K562 (cell line): ENCODE results near the gene SPOCD1. TPM values are rescaled to one million over a fixed set of nuclear protein-coding genes. Genes with fewer than 3 reads are reported as not detected.

ENCODE experiments used
- ATAC-seq: fragments of 200-7000 bp; cut with Tn5 transposase; 3 replicates; pipeline ENCODE4 v1.9.1; 2020; ENCODE audit warnings: moderate library complexity
- BruUV-seq: library from RNA; stranded (reverse); fragments of 400-500 nt; replicated peaks from 2 replicates; lab custom pipeline; 2021; lab: Mats Ljungman, UMichigan
- CTCF ChIA-PET: fragments of 300-600 bp; formaldehyde crosslinking; extraction: SDS; loops from one replicate; lab custom pipeline; 2021; ENCODE audit warnings: low intra/inter-chr PET ratio; lab: Yijun Ruan, JAX
- POLR2A ChIA-PET: fragments of 300-600, 350-650 bp; sonication (Branson Sonifier 250); formaldehyde crosslinking; extraction: SDS; loops from one replicate; lab custom pipeline; 2021; ENCODE audit warnings: antibody characterized with exemption, inconsistent platforms; lab: Yijun Ruan, JAX
- DNase-seq, 4 experiments: peaks; one replicate each; pipeline versions ENCODE4 v3.0.0 to v3.0.0-alpha.2; 2011 to 2018; ENCODE audit warnings: low spot score in 3 of 4, mixed read lengths in 3 of 4; ENCODE audit errors: extremely low read depth in 1 of 4
- FAIRE-seq: peaks from 2 replicates; lab custom pipeline; 2011; peaks lifted over from hg19 to GRCh38; lab: Jason Lieb, UNC
- H2AFZ ChIP-seq: 2 replicates; pipeline ENCODE4 v1.6.0; 2011; ENCODE audit warnings: low read depth, low read length, control low read depth, inconsistent platforms
- H3K27ac ChIP-seq: fragments of 200-600 bp; 3 replicates; pipeline ENCODE4 v1.8.0; 2011; ENCODE audit warnings: low read depth, mild to moderate bottlenecking, control low read depth, inconsistent platforms, low read length, moderate library complexity, mixed read lengths; ENCODE audit errors: extremely low read depth
- H3K27me3 ChIP-seq, 2 experiments: fragments of 300-600 bp in 1 of 2; 2 replicates in 1 of 2; 3 replicates in 1 of 2; pipeline versions ENCODE4 v1.6.0 to v1.8.0; 2011; ENCODE audit warnings: inconsistent platforms in 2 of 2, low read length in 2 of 2, mild to moderate bottlenecking in 1 of 2, mixed read lengths in 1 of 2, moderate library complexity in 1 of 2; ENCODE audit not compliant: control insufficient read depth in 2 of 2, insufficient read depth in 2 of 2
- H3K36me3 ChIP-seq: fragments of 300-600 bp; 3 replicates; pipeline ENCODE4 v1.8.0; 2011; ENCODE audit warnings: mild to moderate bottlenecking, low read length, inconsistent platforms; ENCODE audit not compliant: control insufficient read depth, insufficient read depth
- H3K4me1 ChIP-seq, 2 experiments: fragments of 200-600 bp in 1 of 2; replicated peaks in 1 of 2; 2 replicates in 1 of 2; 3 replicates in 1 of 2; pipeline versions ENCODE4 v1.5.1 to v1.8.0; 2011; ENCODE audit warnings: inconsistent platforms in 2 of 2, low read length in 2 of 2, mild to moderate bottlenecking in 1 of 2, mixed read lengths in 1 of 2, moderate library complexity in 1 of 2; ENCODE audit not compliant: control insufficient read depth in 2 of 2, insufficient read depth in 2 of 2
- H3K4me2 ChIP-seq: 2 replicates; pipeline ENCODE4 v1.6.1; 2011; ENCODE audit warnings: low read length, control low read depth, inconsistent platforms, mixed read lengths; ENCODE audit not compliant: insufficient read depth
- H3K4me3 ChIP-seq: fragments of 200-600 bp; sonication (generic), shearing (Covaris generic); 2 replicates; pipeline ENCODE4 v1.5.1; 2016; ENCODE audit warnings: control low read depth, inconsistent platforms
- H3K79me2 ChIP-seq: fragments of 200-600 bp; 3 replicates; pipeline ENCODE4 v1.8.0; 2011; ENCODE audit warnings: low read length, inconsistent platforms; ENCODE audit not compliant: control insufficient read depth, insufficient read depth
- H3K9ac ChIP-seq, 2 experiments: 2 replicates each; pipeline versions ENCODE4 v1.6.0 to v1.6.1; 2011; ENCODE audit warnings: low read depth in 2 of 2, low read length in 2 of 2, control low read depth in 1 of 2, inconsistent platforms in 1 of 2, mild to moderate bottlenecking in 1 of 2, mixed read lengths in 1 of 2; ENCODE audit not compliant: insufficient read depth in 1 of 2
- H3K9me1 ChIP-seq: one replicate; pipeline ENCODE4 v1.6.0; 2011; ENCODE audit warnings: inconsistent platforms, mild to moderate bottlenecking, low read length, moderate library complexity; ENCODE audit not compliant: control insufficient read depth, insufficient read depth
- H3K9me3 ChIP-seq: replicated peaks from 2 replicates; pipeline ENCODE4 v1.5.1; 2011; ENCODE audit warnings: low read depth, low read length, inconsistent platforms; ENCODE audit not compliant: control insufficient read depth, insufficient read depth
- H4K20me1 ChIP-seq: replicated peaks from 2 replicates; pipeline ENCODE4 v1.6.1; 2011; ENCODE audit warnings: low read length, inconsistent platforms, mixed read lengths; ENCODE audit not compliant: control insufficient read depth, insufficient read depth
- MAFG ChIP-seq: fragments of 450-650 bp; conservative IDR thresholded peaks from 2 replicates; pipeline ENCODE4 v1.6.1; 2016; ENCODE audit warnings: missing genetic modification characterization, missing compliant biosample characterization
- PHTF2 ChIP-seq: fragments of 250-450 bp; sonication (Bioruptor Pico); IDR thresholded peaks from 2 replicates; pipeline ENCODE4 v1.5.0; 2021; ENCODE audit warnings: mild to moderate bottlenecking
- RB1 ChIP-seq: fragments of 450-650 bp; IDR thresholded peaks from 2 replicates; pipeline ENCODE4 v1.6.1; 2017; ENCODE audit warnings: low read depth, mild to moderate bottlenecking
- ZBTB33 ChIP-seq: sonication (generic); formaldehyde crosslinking; IDR thresholded peaks from 2 replicates; pipeline ENCODE4 v1.8.1; 2023; ENCODE audit warnings: mild to moderate bottlenecking, missing genetic modification reagents
- ZNF184 ChIP-seq: sonication (generic); formaldehyde crosslinking; IDR thresholded peaks from 2 replicates; pipeline ENCODE4 v1.5.0; 2020; ENCODE audit warnings: missing genetic modification reagents
- ZNF212 ChIP-seq: fragments of 450-650 bp; formaldehyde crosslinking; IDR thresholded peaks from 2 replicates; pipeline ENCODE4 v1.4.0; 2020; ENCODE audit warnings: mild to moderate bottlenecking
- ZNF561 ChIP-seq: fragments of 450-650 bp; formaldehyde crosslinking; conservative IDR thresholded peaks from 2 replicates; pipeline ENCODE4 v1.4.0; 2020; ENCODE audit warnings: mild to moderate bottlenecking, moderate library complexity
- ZNF76 ChIP-seq: fragments of 250-450 bp; sonication (Bioruptor Pico); IDR thresholded peaks from 2 replicates; pipeline ENCODE4 v1.4.0; 2020; ENCODE audit warnings: mild to moderate bottlenecking, moderate library complexity, borderline replicate concordance
- WGBS: fragments of 100-300 bp; shearing (Covaris generic); methylation state at CpG from one replicate; pipeline ENCODE4 v1.1.6; 2016; ENCODE audit warnings: low coverage, mixed read lengths; ENCODE audit not compliant: insufficient coverage; ENCODE audit errors: missing lambda C conversion rate; 5-methylcytosine and 5-hydroxymethylcytosine counted together
- in situ Hi-C: fragments of 300-500 bp; cut with MboI; formaldehyde crosslinking; loops from 4 replicates; pipeline ENCODE4 v1.15.0; 2018; ENCODE audit warnings: inconsistent platforms, mixed read lengths
- intact Hi-C: fragments of 100-400 bp; cut with micrococcal nuclease; formaldehyde crosslinking; loops from 2 replicates; pipeline ENCODE4 v1.14.2; 2022
- polyA plus RNA-seq, 8 experiments: library from polyadenylated mRNA; depleted of rRNA in 4 of 8; stranded (reverse) in 5 of 8; unstranded in 3 of 8; fragments of >200 nt; fragmentation: Nextera tagmentation in 2 of 8; fragmentation: Illumina TruSeq in 1 of 8; extraction: Ambion mirVana in 2 of 8; extraction: Trizol in 1 of 8; gene quantifications; 2 replicates each; pipeline versions ENCODE4 v1.2.1 to v1.2.3, GENCODE V29; 2011 to 2014; ENCODE audit warnings: inconsistent platforms in 1 of 8, missing spikeins in 1 of 8
- total RNA-seq, 7 experiments: library from RNA; depleted of rRNA in 6 of 7; stranded (reverse); fragments of >200 nt in 6 of 7; fragmentation: Illumina TruSeq in 2 of 7; extraction: Trizol in 2 of 7; gene quantifications; 2 replicates each; pipeline versions ENCODE4 v1.2.1 to v1.2.3, GENCODE V29; 2011 to 2021; ENCODE audit warnings: low replicate concordance in 1 of 7
- TF ChIP-seq, protein P1 (sequence below): conservative IDR thresholded peaks from 2 replicates; pipeline ENCODE4 v1.6.1; 2011; ENCODE audit warnings: low read depth, mild to moderate bottlenecking, low read length; ENCODE audit not compliant: control insufficient read depth
- TF ChIP-seq, protein P2 (sequence below): fragments of 450-650 bp; IDR thresholded peaks from 2 replicates; pipeline ENCODE4 v1.7.1; 2018; ENCODE audit warnings: mild to moderate bottlenecking, low read depth; ENCODE audit not compliant: partially characterized antibody

The SPOCD1 gene
- total and polyA plus RNA-seq, 9 of the 15 experiments (the other 6 are each of a cell fraction or from before 2014, with no cell fraction given): 0.03 to 0.71 (median 0.26) TPM; not detected in 1

DNA sequence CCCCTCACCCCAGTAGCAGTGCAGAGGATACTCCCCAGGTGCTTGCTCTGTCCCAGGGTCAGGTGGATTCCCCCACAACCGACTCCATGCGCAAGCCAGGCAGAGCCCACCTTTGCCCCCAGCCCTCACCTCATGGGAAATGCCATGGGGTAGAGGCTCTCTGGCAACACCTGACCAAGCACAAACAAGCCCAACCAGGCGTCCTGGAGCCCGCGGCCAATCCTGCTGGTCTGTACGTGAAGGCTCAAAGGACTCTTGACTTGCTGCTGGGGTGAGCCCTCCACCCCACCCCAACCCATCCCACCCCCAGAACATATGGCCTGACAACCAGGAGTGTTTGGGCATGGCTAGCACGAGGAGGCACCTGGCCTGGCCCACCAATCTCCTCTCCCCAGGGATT lies 53.5 kb downstream of the SPOCD1 start:
- Histone ChIP-seq H3K9me1 (no peaks in the 10 kb centered on the region), H3K27me3 (peaks cover 50 to 79% of the 10 kb centered on the region in 2 experiments), H3K27ac (no peak overlapping the region), H3K4me1 (peaks cover 10 to 31% of the 10 kb centered on the region in 2 experiments; a peak in 4 of 5 replicates), H3K36me3 (no peaks in the 10 kb centered on the region), H3K79me2 (no peaks in the 10 kb centered on the region), H3K9me3 (no peaks in the 10 kb centered on the region), H3K4me2 (no peak overlapping the region), H3K9ac (0 out of 4 replicates have a peak overlapping the region, but pooled peaks of 1 of the 2 experiments have one; percentile 21), H4K20me1 (peaks cover 51% of the 10 kb centered on the region), H2AFZ (no peak overlapping the region), H3K4me3 (no peak overlapping the region)
- ATAC-seq: no peak
- intact Hi-C loops: no loop called here
- BruUV-seq: no TSS peak
- POLR2A ChIA-PET: no interaction called here
- CTCF ChIA-PET: interaction anchor here (0.7 to 1.6 kb wide), 6 partner anchors 19 to 301 kb away, joined by 3 to 7 read pairs (median 4); no protein-coding TSS in a partner anchor
- TF ChIP-seq RB1 (no peak), ZNF76 (no peak), PHTF2 (CRISPR knock-in tag) (no peak), ZNF184 (CRISPR knock-in tag) (no peak), MAFG (no peak), ZNF561 (no peak), ZBTB33 (CRISPR knock-in tag) (no peak), ZNF212 (CRISPR knock-in tag) (no peak)
- TF ChIP-seq, protein P1, sequence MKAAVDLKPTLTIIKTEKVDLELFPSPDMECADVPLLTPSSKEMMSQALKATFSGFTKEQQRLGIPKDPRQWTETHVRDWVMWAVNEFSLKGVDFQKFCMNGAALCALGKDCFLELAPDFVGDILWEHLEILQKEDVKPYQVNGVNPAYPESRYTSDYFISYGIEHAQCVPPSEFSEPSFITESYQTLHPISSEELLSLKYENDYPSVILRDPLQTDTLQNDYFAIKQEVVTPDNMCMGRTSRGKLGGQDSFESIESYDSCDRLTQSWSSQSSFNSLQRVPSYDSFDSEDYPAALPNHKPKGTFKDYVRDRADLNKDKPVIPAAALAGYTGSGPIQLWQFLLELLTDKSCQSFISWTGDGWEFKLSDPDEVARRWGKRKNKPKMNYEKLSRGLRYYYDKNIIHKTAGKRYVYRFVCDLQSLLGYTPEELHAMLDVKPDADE: no peak
- TF ChIP-seq, protein P2, sequence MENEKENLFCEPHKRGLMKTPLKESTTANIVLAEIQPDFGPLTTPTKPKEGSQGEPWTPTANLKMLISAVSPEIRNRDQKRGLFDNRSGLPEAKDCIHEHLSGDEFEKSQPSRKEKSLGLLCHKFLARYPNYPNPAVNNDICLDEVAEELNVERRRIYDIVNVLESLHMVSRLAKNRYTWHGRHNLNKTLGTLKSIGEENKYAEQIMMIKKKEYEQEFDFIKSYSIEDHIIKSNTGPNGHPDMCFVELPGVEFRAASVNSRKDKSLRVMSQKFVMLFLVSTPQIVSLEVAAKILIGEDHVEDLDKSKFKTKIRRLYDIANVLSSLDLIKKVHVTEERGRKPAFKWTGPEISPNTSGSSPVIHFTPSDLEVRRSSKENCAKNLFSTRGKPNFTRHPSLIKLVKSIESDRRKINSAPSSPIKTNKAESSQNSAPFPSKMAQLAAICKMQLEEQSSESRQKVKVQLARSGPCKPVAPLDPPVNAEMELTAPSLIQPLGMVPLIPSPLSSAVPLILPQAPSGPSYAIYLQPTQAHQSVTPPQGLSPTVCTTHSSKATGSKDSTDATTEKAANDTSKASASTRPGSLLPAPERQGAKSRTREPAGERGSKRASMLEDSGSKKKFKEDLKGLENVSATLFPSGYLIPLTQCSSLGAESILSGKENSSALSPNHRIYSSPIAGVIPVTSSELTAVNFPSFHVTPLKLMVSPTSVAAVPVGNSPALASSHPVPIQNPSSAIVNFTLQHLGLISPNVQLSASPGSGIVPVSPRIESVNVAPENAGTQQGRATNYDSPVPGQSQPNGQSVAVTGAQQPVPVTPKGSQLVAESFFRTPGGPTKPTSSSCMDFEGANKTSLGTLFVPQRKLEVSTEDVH: no peak
- DNase-seq: no peak
- no peak for FAIRE-seq
- in situ Hi-C loops: no loop called here
- 17% methylated on average over 7 of the region's 7 CpGs for whole genome bisulfite sequencing
